Germinal center (tissue), 1 donor: ENCODE data around the gene SCO2.

Experiments used
- DNase-seq: peaks from one replicate; pipeline ENCODE4 v3.0.0; 2012; ENCODE audit warnings: mixed read lengths, low spot score

Gene SCO2

DNA sequence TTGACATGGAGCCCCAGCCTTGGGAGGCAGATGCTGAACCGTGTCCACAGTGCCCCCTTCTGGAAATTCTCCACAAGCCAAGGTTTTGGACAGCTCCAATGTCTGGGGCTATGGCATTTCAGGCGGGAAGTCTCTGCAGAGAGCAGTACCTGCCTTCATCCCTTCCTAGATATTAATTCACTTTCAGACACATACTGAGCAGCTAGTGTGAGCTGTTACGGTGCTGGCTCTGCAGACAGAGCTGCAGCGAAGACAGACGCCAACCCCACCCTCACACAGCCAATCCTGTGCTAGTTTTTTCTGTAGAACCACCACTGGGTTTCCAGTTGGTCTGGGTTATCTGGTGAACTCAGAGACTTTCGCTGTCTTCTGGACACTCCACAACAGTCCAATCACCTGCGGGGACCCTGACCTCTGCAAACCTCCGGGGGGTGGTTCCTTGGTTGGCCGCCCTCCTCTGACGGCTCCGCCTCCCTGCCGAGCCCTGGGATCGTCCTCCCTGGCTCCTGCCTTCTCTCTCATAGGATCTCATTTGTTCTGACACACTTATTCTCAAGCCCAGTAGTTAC, 27.0 kb downstream of the SCO2 start:
- peak; percentile 59 for DNase-seq

DNA sequence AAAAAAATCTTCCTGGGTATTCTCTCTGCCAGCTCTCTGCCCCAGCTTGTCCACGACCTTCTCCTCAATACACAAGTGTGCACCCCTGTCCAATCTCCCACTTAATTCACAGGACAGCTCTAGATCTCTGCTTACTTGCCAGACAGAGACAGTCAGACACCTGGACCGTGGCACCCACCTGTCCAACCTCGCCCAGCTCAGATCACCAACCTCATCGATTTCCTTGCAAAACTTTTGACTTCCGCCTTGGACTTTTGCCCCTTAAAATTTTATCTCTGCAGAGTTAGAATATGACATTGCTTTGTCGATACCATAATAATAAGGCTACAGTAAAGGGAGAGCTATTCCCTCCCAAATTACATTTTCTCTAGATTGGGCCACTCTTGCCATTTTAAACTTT, 28.3 kb downstream of the SCO2 start:
- no peak for DNase-seq

DNA sequence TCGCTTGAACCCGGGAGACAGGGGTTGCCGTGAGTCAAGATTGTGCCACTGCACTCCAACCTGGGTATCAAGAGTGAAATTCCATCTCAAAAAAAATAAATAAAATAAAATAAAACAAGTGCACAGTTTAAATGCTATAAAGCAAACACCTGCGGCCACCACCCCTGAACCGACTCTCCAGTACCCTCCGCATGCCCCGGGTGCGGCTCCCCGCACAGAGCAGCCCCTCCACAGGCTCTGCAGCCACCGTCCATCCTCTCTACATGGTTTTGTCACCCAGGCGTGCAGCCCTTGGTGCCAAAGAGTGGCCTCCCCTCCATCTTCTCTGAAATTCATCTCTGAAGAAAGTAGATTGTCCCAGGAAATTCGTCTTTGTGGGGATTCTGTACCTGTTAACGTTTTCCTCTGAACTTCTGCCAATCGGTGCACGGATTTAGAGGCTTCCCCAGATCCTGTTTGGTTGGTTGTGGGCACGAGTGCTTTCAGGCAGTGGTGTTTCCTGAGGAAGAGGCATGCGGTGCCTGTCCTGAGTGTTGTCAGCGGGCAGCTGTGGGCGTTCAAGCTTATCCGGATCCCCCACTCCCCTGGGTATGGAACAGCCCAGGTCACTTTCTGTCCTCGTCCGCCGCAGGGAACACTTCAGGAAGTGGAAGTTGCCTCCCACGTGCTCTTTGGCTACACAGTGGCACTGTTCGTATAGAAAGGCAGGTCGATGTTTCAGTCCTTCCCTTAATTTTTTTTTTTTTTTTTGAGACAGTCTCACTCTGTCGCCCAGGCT, 34.7 kb downstream of the SCO2 start:
- no peak for DNase-seq

DNA sequence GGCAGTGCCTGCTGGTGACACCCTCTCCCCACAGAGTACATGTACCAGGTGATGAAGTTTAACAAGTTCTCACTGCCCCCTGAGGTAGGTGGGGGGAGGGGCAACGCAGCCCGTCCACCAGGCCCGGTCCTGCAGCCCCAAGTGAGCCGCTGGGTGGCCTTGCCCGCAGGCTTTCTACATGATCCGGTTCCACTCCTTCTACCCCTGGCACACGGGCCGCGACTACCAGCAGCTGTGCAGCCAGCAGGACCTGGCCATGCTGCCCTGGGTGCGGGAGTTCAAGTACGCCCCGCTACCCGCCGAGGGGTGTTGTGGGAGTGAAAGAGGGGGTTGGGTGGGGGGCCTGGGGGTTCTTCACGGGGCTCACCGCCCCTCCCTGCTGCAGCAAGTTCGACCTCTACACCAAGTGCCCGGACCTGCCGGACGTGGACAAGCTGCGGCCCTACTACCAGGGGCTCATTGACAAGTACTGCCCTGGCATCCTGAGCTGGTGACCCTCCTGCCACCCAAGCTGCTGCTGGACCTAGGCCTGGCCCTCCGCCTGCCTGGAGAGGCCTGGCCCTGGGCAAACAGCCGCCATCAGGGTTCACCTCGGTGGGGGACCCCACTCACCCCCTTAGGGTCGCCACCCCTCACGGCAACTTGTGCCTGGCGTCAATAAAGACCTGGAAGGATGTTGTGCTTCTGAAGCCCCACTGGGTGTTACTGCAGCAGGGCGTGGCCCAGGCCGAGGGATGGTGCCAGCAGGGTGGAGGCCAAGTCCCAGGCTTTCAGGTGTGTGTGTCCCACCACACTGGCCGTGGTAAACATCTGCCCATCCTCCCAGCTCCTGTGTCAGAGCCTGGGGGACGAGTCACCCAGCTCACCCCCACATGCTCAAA, 35.8 kb downstream of the SCO2 start:
- DNase-seq, result no peak

DNA sequence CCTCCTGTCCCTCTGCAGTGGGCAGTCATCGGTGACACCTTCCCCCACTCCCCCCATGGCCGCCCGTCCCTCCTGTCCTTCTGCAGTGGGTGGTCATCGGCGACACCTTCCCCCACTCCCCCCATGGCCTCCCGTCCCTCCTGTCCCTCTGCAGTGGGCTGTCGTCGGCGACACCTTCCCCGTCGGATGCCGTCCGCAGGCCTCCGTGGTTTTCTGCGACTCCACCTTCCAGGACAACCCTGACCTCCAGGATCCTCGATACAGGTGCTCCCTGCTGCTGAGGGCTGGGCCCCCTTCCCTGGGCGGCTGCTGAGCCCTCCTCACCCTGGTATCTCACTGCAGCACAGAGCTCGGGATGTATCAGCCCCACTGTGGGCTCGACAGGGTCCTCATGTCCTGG, 36.5 kb downstream of the SCO2 start:
- no peak for DNase-seq

DNA sequence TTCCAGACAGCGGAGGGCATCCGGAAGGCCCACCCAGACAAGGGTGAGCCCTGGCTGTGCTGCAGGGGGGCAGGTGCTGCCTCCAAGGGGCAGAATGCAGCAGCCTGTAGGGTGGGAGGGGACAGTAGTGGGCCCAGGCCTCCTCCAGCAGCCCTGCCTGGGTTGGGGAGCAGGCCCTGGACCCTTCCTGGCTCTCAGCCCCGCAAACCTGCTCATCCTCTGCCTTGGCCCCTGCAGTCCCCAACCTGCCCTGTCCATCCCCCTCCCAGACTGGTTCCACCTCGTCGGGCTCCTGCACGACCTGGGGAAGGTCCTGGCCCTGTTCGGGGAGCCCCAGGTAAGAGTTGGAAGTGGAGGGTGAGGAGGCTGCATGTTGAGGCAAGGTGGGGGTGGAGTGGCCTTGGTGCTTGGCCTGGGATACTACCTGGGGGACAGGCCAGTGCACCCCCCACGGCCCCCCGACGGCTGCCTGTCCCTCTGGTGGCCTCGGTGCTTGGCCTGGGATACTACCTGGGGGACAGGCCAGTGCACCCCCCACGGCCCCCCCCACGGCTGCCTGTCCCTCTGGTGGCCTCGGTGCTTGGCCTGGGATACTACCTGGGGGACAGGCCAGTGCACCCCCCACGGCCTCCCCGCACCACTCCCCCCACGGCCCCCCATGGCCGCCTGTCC, 37.3 kb downstream of the SCO2 start:
- DNase-seq, result no peak

DNA sequence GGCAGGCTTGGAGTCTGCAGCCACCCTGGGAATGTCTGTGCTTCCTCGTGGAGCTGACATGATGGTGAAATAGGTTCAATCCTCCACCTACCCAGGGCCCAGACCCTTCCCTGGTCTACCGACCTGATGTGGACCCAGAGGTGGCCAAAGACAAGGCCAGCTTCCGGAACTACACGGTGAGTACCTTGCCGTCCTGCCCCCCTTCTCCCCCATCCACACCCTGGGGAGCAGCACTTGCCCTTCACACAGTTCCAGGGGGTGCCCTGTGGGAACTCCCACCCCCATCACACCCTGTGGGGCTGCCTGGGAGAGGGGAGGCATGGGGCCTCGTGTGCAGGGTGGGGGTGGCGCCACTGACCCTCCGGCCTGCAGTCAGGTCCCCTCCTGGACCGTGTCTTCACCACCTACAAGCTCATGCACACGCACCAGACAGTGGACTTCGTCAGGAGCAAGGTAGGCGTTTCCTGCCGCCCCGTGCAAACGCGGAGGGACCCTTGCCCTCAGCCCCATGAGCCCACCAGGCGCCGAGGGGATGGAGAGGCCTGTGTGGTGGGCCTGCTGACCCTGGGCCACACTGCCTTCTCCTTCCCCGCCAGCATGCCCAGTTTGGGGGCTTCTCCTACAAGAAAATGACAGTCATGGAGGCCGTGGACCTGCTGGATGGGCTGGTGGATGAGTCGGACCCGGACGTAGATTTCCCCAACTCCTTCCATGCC, 38.0 kb downstream of the SCO2 start:
- no peak for DNase-seq

DNA sequence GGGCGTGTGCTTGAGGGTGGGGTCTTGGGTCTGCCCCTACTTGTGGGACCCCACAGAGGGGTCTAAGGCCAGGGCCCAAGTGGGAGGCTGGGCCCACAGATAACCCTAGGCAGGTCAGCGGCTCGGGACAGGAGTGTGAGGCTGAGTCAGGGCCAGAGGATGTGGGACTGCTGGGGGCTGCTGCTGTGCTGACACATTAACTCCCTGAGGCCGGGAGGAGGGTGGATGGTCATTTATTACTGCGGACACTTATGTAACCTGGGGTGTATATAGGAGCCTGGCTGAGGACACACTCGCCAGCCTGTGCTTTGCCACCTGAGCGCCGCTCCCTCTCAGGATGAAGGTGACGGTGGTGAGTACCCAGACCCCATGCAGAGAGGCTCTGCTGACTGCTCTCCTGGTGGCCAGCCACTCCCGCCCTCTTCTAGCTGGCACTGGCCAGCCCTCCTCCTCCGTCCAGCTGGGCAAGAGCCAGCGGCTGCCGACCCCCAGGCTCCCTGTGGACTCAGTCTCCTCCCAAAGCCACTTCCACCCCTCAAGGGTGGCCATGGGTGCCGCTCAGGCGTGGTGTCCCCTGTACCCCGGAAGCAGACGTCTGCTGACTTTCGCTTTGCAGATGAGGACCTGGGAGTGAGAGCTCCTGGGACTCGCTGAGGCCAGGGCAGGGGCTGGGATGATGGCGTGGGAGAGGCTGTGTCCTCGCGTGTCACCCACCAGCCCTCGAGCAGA, 38.7 kb downstream of the SCO2 start, which contains the start of gene MIOX:
Gene MIOX, plus strand, starts transcription at position 299 of the 729 bp plus-strand sequence. Its CDS starts 39 bp downstream, at position 338.
- DNase-seq, result no peak

DNA sequence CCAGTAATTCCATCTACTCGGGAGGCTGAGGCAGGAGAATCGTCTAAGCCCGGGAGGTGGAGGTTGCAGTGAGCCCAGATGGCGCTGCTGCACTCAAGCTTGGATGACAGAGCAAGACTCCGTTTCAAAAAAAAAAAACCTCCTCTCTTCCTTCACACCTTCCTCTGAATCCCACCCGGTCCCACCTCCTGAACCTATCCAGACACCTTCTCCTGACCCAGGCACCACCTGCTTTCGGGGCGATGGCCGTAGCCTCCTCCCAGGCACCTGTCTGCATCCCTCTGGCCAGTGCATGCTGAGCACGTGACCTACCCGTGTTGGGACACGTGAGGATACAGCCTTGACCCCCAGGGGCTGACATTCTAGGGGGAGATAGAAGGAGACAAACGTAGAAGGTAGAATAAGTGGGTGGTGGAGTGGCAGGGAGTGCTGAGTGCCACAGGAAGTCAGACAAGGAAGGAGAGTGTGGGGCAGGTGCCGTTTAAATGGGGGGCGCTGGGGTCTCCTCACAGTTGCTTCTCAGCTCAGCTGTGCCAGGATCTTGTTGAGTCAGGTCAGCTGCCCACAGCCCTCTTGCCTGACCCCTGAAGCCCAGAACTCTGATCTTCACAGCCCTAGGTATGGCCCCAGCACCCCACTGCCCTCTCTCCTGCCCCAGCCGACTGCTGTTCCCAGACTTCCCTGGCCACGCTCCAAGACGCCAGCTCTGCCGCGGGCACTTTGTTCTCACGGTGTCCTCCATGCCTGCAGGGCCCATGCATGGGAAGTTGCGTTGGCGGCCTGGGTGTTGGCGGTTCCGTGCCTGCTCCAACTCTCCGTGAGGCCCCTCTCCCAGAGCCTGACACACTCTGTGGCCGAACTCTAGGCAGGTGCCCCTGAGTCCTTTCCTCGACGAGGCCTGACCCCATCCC, 39.9 kb downstream of the SCO2 start:
- DNase-seq, result no peak

DNA sequence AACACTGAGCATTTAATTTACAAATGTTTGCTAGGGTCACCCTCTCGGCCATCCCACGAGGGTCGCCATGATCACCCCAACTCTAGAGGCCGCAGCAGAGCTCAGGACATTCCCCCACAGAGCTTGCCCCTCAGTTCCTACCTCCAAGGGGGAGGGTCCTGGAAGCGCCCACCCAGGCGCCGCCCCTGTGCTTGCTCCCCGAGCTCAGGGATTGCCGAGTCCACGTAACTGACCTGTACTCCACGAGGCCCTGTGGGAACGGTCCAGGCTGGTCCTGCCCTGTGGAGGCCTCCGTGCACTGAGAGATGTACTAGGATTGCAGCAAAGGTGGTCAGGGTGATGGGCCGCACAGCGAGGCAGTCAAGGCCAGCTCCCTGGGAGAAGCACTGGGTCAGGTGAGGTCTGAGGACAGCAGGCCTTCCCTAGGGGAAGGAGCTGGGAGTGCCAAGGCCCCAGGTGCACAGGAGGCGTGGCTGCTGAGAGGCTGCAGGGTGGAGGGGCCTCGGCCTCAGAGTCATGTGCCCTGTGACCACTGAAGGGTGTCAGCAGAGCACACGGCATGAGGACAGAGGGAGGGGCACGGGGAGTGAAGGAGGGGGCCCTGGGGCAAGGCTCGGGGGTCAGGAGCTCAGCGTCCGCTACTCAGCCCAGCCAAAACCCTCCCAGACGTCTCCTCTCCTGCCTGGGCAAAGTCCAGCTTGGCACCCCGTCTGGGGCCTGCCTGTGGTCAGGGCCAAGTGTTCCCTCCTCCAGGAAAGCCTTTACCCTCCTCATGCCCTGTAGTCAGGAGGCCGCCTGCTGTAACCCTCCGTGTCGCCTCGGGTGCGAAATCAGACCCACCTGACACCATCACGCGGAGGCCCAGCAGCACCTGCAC, 41.2 kb downstream of the SCO2 start:
- no peak for DNase-seq

DNA sequence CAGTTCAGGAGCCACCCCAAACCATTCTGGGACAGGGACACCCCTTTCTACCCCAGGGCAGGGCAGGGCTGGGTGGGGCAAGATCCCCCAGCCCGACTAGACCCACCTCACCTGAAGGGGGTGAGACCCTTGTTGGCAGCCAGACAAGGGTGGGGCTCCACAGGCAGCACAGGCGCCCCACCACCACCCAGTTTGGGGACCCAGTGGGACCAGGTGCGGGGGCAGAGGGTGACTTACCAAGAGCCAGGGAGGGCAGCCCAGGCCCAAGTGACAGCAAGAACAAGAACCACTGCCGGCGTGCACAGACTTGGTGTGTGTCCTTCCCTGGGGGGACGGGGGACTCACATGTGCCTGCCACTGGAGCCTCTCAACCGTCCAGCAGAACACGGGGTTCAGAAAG, 41.8 kb downstream of the SCO2 start:
- DNase-seq, result no peak

DNA sequence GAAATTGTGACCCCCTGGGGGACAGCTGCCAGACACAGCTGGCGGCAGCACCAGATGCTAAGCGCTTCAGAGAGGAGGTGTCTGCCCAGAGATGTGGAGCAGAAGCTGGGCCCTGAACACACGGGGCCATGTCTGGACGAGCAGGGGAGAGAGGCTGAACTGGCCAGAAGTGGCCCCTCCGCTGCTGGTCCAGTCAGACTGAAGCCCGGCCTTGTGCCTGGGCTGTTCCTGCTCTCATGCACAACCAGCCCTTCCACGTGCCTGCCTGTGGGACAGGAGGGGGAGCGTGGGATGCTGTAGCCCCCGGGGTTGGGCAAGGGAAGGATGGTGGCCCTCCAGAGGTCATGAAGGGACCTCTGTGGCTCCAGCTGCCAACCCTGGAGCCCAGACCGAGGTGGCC, 42.3 kb downstream of the SCO2 start:
- no peak for DNase-seq

DNA sequence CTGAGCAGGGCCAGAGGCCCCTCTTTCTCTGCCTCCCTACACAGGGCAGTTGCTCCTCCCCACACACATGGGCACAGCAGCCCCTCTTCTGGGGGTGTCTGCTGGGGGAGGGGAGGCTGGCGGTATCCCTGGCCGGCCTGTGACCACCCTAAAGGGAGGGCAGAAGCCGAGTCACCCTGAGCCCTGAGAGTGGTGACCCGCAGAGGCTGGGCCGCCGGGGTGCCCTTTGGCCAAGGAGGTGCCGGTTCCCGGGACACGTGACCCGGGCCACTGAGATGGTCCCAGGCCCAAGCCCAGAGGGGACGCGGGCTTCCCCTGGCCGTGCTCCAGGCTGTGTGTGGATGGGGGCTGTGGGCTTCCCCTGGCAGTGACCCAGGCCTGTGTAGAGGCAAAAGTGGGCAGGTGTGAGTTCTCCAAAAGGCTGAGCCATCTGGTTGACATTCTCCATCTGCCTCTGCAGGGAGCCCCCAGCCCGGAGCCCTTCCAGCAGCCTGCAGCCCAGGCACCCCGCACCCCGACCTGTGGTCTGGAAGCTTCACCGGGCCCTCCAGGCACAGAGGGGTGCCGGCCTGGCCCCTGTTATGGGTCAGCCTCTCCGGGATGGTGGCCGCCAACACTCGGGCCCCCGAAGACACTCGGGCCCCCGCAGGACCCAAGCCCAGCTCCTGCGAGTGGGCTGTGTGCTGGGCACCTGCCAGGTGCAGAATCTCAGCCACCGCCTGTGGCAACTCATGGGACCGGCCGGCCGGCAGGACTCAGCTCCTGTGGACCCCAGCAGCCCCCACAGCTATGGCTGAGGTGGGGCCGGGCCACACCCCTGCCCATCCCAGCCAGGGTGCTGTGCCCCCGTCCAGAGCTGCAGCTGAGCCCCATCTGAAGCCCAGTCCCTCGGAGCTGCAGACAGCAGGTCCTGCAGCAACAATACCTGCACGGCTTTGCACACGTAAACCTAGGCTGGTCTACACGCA, 43.0 kb downstream of the SCO2 start:
- no peak for DNase-seq

DNA sequence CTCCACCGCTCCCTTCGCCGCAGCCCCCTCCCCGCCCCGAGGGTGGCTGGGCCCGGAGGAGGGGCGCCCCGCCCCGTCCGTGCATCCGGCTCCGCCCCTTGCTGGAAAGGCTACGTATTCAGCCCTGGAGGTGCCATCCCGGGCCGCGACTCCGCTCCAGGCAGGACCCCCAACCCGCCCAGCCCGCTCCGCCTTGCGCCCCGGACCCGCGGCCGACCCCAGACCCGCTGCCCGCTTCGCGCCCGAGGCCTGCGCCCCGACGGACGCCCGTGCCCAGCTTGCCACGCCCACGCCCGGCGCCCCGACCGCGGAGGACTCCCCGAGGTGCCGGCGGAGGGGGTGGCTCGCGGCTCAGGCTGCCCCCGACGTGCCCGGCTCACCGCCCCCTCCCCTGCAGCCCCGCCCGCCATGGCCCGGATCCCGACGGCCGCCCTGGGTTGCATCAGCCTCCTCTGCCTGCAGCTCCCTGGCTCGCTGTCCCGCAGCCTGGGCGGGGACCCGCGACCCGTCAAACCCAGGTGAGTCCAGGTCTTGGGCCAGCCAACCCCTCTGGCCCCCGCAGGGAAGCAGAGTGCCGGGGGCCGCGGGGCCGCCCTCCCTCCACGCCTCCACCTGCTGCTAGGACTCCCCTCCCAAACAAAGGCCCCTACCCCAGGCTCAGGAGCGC, 43.8 kb downstream of the SCO2 start, which contains the start of gene ADM2:
Gene ADM2, plus strand, starts transcription at position 104 of the 667 bp plus-strand sequence. Its CDS starts 305 bp downstream, at position 409.
- peak; percentile 68 for DNase-seq

DNA sequence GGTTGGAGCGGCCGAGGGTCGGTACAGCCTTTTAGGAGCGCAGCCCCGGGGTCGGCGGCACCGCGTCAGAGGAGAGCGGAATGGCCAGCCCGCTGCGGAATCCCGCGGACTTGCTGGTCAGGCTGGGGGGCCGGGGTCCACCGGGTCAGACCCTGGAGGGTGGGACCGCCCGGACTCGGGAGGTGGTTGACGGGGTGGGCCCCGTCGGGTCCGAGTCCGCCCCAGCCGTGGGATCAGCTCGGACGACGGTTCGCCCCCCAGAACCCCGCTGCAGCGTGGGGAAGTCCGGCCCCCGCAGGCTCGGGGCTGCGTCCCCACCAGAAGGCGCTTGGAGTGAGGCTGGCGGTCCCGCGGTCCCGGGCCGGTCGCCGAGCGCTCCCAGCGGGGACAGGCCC, 44.4 kb downstream of the SCO2 start:
- no peak for DNase-seq

DNA sequence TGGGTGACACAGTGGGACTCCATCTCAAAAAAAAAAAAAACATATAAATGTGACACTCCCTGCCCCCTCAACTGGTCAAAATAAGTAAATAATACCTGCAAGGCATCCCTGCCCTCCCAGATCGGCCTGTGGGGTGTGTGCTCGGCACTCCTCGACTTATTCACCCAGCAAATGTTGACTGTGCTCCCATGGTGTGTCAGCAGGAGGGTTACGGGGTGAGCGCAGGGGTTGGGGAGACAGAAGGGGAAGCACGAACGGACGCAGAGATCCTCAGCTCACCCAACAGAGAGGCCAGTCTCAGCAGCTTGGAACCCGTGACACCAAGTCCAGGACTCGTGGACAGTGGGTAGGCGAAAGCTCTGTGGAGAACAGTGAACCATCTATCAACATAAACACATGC, 45.7 kb downstream of the SCO2 start:
- DNase-seq, result no peak

DNA sequence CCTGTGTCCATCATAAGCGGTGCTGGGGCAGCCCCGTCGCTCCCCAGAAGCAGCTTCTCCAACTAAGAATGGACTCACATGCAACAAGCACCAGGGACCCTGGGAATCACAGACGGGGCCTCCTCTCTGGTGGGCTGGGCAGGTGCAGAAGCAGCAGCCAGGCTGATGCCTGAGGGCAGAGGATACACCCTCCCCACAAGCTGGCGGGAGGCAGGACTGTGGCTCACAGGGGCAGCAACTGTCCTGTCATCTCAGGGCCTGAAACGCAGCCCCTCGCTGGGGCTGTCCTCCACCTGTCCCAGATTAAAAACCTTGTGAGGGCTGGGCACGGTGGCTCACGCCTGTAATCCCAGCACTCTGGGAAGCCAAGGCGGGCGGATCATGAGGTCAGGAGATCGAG, 47.5 kb downstream of the SCO2 start:
- no peak for DNase-seq
